Measurements from ENCODE around the gene WDR6. TPM values are rescaled to one million over a fixed set of nuclear protein-coding genes. Genes with fewer than 3 reads are reported as not detected.
"Not testable (repeated sequence)": the region's sequence is repeated elsewhere in the genome, so short reads cannot be mapped to it uniquely, and the experiment has no call there.

The WDR6 gene
- polyA plus RNA-seq, 12 donors = 88.7 to 167 (median 102) TPM; not detected in 1

GRCh38 chr3:48989126-48989795 is 17.9 kb upstream of the WDR6 start:
- no peak for DNase-seq

DNA sequence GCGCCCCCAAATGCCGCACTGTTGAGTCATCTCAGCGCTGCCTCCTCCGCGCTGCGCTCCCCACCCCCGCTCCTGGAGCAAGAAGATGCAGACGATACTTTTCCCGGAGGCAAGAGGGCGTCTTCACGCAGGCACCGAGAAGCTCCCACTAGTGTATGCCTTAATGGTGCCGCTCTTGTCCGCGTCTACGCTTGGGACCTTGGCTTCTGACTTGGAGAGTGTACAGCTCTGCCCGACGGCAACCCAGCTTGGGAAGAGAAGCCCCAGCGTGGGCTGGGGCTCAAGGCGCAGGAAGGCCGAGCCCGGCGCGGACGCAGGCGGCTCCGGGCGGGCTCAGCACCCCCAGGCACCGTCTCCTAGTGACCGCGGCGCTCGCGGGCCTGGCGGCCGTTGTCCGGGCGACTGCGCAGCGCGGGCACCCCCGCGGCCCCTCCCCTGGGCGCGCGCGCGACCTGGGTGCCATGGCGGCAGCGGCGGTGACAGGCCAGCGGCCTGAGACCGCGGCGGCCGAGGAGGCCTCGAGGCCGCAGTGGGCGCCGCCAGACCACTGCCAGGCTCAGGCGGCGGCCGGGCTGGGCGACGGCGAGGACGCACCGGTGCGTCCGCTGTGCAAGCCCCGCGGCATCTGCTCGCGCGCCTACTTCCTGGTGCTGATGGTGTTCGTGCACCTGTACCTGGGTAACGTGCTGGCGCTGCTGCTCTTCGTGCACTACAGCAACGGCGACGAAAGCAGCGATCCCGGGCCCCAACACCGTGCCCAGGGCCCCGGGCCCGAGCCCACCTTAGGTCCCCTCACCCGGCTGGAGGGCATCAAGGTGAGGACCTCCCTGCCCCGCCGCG is 17.2 kb upstream of the WDR6 start, which contains the start of gene P4HTM:
P4HTM (plus strand) TSS at position 446 of the 840 bp plus-strand sequence; CDS start at position 462, 16 bp downstream.
- DNase-seq = peak; percentile 90

GRCh38 chr3:48990636-48991469 is 16.3 kb upstream of the WDR6 start:
- no peak for DNase-seq

DNA sequence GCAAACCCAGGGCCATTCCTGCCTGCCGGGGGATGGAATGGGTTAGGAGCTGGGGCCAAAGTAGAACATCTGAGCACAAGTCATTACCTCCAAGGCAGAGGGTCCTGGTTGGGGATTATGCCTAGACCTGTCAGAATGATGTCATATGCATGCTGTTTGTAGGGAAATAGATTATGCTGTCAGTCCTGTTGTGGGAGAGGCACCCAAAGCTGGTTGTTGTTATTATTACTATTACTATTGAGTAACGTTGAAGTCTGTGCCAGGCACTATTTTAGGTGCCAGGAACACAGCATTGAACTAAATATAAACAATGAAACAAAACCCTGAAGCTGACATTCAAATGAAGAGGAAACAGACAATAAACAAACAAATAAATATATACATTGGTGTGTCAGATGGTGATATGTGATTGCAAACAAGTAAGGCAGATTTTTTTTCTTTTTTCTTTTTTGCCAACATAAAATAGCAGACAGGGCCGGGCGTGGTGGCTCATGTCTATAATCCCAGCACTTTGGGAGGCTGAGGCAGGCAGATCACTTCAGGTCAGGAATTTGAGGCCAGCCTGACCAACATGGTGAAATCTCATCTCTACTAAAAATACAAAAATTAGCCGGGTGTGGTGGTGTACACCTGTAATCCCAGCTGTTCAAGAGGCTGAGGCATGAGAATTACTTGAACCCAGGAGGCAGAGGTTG is 15.2 kb upstream of the WDR6 start:
- no peak for DNase-seq

DNA sequence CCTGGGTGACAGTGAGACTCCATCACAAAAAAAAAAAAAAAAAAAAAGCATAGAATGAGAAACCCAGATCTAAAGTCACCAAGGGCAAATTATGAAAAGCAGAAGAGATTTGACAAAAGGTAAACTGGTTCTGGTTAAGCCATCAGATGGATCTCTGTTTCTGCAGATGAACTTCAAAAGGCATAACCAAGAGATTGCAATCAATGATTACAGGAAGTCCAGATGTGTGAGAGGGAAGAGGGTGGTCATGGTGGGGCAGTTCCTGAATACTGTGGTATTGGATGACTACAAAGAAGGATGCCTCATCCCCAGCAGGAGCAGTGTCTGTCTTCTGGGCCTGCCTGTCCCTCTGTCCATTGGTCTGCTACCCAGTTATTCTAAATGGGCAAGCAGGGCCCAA is 13.4 kb upstream of the WDR6 start:
- no peak for DNase-seq

GRCh38 chr3:48996640-48997039 is 10.6 kb upstream of the WDR6 start:
- no peak for DNase-seq

DNA sequence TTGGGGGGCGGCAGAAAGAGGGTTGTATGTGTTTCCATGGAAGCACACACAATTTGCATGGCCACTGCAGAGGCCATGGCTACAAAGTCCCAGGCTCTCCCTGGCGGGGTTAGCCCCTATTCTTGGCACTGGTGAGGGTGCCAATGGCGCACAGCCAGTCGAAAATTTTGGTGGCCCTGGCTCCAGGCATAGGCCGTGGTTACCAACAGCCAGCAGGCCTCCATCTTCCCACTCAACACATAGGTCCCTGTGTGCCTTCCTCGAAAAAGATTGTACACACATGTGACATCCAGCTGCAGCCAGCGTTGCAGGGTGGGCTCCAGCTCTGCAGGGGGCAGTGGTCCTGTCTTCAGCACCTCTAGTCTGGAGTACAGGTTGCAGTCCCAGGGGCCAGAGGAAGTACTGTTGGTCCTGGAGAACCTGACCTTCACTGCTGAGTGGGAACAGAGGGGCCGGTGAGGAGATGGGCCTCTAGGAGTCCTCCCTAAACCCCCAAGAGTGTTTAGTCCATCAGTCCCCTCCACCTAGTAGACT is 10.0 kb upstream of the WDR6 start:
- no peak for DNase-seq

DNA sequence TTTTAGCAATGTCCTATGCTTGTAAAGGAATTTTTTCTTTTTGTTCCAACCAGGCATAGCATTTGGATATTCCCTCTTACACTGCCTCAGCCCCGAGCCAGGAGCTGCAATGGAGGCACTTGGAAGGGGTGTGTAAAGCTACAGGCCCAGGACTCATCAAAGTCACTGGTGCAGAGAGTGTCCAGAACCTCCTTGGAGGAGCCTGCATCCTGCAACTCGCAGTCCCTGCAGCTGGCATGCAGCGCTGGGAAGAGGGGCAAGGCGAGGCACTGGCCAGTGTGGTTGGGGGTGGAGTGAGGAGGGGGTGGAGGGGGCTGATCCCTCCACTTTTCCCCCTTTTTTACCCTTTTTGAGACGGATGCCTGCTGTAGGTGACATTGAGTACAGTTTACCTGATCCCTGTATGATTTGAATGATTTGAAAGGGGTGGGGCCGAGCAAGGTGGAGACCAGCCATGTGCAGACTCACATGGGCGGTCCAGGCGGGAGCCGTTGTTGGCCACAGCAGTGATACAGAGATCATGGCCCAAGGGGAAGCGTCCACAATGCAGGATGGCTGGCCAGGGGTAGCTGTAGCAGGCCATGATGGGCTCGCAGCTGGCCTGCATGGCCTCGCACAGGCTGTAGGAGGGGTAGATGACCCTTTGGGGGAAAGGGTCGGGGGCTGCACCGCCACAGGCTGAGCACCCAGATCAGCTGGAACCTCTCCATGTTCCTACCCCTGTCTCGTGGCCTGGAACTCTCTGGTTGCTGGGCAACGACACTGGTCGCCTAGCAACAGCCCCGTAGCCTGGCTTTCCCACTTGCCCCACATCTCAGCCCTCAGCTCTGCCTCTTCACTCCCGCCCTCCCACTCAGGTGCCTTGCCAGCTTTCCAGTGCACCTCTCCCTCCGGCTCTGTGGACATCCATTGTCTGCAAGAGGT is 9.2 kb upstream of the WDR6 start:
- no peak for DNase-seq

- DNase-seq = no peak
Observed at GRCh38 chr3:48999085-48999858, 7.9 kb upstream of the WDR6 start.

DNA sequence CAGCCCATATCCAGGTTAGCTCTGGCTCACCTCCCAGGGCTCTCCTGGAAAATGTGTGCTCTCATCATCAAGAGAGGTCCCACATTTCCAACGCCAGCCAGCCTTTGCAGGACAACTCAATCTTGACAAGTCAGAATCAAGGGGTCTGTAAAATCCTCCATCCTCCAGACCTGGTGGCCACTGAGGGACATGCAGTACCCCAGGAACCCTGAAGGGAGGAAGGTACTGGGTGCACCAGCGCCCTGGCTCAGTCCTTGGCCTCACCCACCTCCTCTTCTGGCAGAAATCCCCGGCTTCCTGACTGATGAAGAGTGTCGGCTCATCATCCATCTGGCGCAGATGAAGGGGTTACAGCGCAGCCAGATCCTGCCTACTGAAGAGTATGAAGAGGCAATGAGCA is 6.0 kb upstream of the WDR6 start:
- no peak for DNase-seq

DNA sequence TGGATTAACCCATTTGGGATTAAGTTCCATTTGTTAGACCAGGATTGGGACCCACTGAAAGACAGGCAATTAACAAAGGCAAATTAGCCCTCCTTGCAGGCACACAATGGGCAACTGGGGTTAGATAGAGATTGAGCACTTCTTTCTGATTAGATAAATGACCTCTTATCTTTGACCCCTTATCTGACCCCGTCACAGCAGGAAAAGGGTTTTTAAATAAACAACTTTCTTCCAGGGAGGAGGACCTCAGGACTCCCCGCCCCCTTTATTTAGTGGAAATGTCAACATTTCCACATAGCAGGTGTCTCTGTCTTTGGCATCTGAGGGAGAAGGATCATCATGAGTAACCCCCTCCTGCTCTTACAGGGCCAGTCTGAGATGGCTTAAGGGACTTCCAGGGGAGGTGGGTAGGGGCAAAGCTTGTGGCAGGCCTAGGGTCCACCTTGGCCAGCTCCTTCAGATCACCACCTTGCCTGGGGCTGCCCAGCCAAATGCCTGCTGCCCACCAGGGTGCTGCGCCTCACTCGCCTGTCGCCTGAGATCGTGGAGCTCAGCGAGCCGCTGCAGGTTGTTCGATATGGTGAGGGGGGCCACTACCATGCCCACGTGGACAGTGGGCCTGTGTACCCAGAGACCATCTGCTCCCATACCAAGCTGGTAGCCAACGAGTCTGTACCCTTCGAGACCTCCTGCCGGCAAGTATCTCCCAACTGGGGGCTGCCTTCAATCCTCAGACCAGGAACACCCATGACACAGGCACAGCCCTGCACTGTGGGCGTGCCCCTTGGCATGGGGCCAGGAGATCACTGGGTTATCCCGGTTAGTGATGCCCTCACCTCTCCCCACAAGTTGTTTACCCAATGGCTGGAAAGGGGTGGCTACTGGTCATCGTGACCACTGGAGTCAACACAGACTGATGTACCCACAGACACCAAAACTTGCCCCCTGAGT is 2.6 kb upstream of the WDR6 start:
- DNase-seq = no peak

DNA sequence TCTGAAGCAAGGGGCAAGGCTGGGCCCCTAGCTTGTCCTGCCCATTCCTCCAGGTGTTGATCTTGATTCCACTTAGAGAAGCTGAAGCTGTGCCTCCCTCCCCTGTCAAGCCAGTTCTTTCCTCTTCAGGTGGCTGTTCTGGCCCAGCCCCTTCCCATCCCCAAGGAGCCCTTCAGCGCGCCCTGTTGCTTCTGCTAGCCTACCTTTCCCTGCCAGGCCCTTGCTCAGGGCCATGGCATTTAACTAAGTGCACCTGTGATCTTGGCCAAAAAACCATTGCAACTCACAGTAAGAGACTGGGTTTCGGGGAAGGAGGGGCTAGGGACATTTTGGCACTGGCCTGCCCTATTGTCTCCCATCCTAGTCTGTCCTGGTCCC is 1.9 kb upstream of the WDR6 start:
- no peak for DNase-seq

GRCh38 chr3:49005998-49006397 is 1.2 kb upstream of the WDR6 start:
- no peak for DNase-seq

- no peak for DNase-seq
Observed at GRCh38 chr3:49006408-49007067, 653 bp upstream of the WDR6 start.

DNA sequence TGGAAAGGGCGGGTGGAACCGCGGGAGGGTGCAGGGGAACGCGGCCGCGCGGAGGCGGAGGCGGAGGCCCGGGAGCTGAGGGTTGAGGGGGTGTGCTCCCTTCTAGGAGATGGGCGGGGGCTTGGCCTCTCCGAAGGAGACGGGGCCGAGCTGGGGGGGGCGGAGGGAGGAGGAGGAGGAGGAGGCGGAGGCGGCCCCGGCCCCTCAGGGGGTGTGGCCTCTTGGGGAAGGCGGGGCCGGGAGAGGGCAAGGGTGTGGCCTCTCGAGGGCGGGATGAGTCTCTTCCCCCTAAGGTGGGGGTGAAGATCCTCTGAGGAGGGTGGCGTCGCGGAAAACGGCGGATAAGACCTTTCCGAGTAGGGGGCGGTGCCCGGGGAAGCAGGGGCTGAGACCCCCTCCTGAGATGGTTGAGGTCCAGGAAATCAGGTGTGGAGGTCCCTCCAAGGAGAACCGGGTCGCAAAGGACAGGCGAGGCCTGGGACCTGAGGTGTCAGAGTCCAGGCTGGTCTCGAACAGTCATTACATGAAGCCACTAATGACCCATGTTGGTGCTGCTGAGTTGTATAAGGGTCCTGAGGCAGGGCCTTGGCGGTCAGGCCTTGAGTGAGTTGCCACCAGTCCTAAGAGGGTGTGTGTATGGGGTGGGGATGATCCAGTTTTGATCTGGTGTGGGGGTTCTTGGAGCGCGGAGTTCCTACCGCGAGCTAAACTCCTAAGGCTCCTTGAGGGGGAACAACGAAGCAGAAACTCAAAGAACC is 759 bp downstream of the WDR6 start:
- peak; percentile 84 for DNase-seq

GRCh38 chr3:49008627-49009026 is 1.4 kb downstream of the WDR6 start:
- DNase-seq = not testable (repeated sequence)

GRCh38 chr3:49009396-49009795 is 2.2 kb downstream of the WDR6 start:
- DNase-seq = no peak
